Chondrocyte (in vitro differentiated cells): ENCODE measurements around the gene IL16. TPM values are rescaled to one million over a fixed set of nuclear protein-coding genes. Genes with fewer than 3 reads are reported as not detected.

Experiments used
- DNase-seq: peaks from one replicate; pipeline ENCODE4 v3.0.0; 2021; ENCODE audit warnings: mixed read lengths, low spot score
- H3K27ac Mint-ChIP-seq: one replicate; pipeline ENCODE4 v1.8.0; 2021; ENCODE audit warnings: mild to moderate bottlenecking, moderate library complexity, mixed read lengths; ENCODE audit not compliant: unreplicated experiment
- H3K27me3 Mint-ChIP-seq: 2 replicates; pipeline ENCODE4 v1.8.0; 2021; ENCODE audit warnings: low read depth, mixed read lengths
- H3K36me3 Mint-ChIP-seq: 2 replicates; pipeline ENCODE4 v1.8.0; 2021; ENCODE audit warnings: low read depth, mixed read lengths
- H3K4me1 Mint-ChIP-seq: 2 replicates; pipeline ENCODE4 v1.8.0; 2021; ENCODE audit warnings: low read depth, mild to moderate bottlenecking, mixed read lengths
- H3K4me3 Mint-ChIP-seq: one replicate; pipeline ENCODE4 v1.8.0; 2021; ENCODE audit warnings: mild to moderate bottlenecking, moderate library complexity, mixed read lengths; ENCODE audit not compliant: unreplicated experiment
- H3K9me3 Mint-ChIP-seq: 2 replicates; pipeline ENCODE4 v1.8.0; 2021; ENCODE audit warnings: low read depth, mixed read lengths
- total RNA-seq: library from RNA; stranded (reverse); gene quantifications from 3 replicates; pipeline ENCODE4 v1.2.1, GENCODE V29; 2021
- TF ChIP-seq, protein P1 (sequence below): fragments of 200-600 bp; sonication (generic); IDR thresholded peaks from 2 replicates; pipeline ENCODE4 v1.5.0; 2021; ENCODE audit warnings: antibody characterized with exemption, mild to moderate bottlenecking, moderate library complexity

The IL16 gene
- total RNA-seq, 1 donor from 2014 or later: 2.0 TPM

DNA sequence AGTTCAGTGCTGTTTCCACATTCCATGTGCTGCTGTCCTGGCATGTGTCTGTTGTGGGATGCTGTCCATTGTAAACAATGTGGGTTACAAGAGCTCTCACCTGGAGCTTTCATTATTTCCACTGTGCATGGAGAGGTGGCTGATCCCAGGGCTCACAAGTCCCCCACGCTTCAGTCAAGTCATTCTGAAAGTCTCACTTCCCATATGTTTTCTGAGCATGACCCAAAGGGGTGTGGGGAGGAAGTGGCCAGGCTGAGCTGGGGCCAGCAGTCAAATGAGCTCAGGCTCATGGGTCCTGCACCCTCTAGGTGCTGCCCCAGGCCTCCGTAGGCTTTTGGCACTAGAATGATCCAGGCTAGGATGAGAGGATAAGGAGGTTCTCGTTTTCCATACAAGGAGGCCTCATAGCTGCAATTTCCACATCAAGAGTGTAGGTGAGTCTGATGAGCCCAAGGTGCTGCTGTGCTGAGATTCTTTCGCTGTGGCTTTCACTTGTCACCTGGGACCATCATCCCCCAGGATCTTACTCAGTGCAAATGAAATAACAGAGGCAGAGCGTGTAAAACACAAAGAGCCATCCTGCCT lies 105.2 kb downstream of the IL16 start:
- H3K27me3 Mint-ChIP-seq: peaks cover 5% of the 10 kb centered on the region
- H3K4me3 Mint-ChIP-seq: no peak overlapping the region
- H3K9me3 Mint-ChIP-seq: no peaks in the 10 kb centered on the region
- peaks cover 16% of the 10 kb centered on the region for H3K4me1 Mint-ChIP-seq
- TF ChIP-seq, protein P1, sequence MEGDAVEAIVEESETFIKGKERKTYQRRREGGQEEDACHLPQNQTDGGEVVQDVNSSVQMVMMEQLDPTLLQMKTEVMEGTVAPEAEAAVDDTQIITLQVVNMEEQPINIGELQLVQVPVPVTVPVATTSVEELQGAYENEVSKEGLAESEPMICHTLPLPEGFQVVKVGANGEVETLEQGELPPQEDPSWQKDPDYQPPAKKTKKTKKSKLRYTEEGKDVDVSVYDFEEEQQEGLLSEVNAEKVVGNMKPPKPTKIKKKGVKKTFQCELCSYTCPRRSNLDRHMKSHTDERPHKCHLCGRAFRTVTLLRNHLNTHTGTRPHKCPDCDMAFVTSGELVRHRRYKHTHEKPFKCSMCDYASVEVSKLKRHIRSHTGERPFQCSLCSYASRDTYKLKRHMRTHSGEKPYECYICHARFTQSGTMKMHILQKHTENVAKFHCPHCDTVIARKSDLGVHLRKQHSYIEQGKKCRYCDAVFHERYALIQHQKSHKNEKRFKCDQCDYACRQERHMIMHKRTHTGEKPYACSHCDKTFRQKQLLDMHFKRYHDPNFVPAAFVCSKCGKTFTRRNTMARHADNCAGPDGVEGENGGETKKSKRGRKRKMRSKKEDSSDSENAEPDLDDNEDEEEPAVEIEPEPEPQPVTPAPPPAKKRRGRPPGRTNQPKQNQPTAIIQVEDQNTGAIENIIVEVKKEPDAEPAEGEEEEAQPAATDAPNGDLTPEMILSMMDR: no peak
- H3K27ac Mint-ChIP-seq: no peak overlapping the region
- peaks cover 5% of the 10 kb centered on the region for H3K36me3 Mint-ChIP-seq
- DNase-seq: no peak

DNA sequence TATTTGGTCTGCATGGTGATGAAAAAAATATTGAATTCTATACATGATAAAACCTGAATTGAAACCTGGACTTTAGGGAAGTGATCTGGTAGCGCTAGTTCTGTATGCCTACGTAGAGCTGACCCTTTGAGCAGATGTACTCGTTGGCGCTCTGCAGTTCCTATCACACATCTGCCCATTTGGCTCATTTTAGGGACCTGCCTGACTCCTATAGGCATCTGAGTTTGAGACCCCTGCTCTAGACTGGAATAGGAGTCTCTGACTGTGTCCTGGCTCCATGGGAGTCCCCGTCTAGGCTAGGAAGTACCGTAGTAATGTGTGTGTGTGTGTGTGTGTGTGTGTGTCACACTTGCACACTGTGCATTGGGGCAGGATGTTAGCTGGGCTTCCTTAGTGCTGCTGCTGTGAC lies 106.0 kb downstream of the IL16 start:
- Mint-ChIP-seq H3K9me3 (no peaks in the 10 kb centered on the region), H3K4me1 (peaks cover 8% of the 10 kb centered on the region), H3K27ac (no peak overlapping the region), H3K27me3 (peaks cover 5% of the 10 kb centered on the region), H3K4me3 (no peak overlapping the region), H3K36me3 (peaks cover 3% of the 10 kb centered on the region)
- no peak for DNase-seq
- TF ChIP-seq, protein P1: no peak

DNA sequence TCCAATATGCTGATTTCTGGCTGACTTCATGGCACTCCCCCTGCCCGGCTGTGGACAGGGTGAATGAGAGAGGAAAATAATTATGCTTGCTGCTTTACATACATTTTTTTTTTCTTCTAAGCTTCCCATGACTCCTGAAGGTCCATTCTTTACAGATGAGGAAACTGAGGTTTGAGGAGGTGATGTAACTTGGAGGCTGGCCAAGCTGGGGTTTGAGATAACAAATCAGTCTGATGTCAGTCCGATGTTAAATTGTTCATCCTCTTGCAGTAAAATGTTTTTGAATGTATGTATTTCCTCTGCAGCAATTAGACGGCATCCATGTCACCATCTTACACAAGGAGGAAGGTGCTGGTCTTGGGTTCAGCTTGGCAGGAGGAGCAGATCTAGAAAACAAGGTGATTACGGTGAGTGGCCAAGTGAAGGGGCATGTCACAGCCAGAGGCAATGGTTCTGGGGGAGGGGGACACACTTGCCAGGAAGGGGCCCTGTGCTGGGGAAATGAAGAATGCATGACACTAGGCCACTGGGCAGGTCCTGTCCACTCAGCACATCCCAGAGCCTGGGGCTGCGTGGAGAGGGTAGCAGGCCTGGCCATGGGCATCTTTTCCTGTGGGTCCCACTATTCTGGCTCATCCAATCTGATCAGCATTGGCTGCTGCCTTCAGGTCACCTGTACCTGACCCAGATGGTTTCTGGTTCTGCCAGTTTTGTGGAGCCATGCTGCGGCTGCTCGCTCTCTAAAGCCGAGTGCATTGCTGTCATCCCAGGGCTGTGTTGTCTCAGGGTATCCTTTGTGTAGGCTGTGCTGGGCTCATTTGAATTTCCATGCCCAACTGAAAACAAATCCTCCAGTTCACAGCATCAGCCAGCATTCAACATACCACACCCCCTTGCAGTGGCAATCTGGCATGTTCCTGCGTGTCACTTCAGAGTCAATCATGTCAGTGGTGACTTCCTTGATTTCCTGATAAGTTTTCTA lies 106.9 kb downstream of the IL16 start:
- H3K27me3 Mint-ChIP-seq: peaks cover 5% of the 10 kb centered on the region
- peaks cover 3% of the 10 kb centered on the region for H3K36me3 Mint-ChIP-seq
- no peaks in the 10 kb centered on the region for H3K9me3 Mint-ChIP-seq
- TF ChIP-seq, protein P1: no peak
- DNase-seq: no peak
- H3K27ac Mint-ChIP-seq: peak overlapping the region; percentile 38
- peaks cover 14% of the 10 kb centered on the region for H3K4me1 Mint-ChIP-seq
- H3K4me3 Mint-ChIP-seq: no peak overlapping the region

DNA sequence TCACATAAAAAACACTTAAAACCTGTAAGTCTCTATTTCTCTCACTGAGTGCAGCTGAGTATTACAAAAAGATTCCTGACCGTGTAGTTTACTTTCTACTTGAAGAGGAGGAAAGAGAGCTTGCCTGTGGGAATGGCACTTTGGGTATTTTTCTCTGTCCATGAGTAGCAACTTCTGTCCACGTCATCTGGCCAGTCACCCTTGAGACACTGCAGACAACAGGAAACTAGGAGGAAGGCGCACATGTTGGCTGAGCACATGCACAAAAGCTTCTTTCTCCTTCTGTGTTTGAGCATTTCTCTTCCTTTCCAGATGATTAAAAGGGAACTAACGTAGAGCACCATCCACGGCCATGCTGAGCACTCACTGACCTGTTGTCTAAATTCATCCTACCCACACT lies 107.5 kb downstream of the IL16 start:
- Mint-ChIP-seq H3K36me3 (peaks cover 3% of the 10 kb centered on the region), H3K27me3 (peaks cover 5% of the 10 kb centered on the region)
- no peak for DNase-seq

DNA sequence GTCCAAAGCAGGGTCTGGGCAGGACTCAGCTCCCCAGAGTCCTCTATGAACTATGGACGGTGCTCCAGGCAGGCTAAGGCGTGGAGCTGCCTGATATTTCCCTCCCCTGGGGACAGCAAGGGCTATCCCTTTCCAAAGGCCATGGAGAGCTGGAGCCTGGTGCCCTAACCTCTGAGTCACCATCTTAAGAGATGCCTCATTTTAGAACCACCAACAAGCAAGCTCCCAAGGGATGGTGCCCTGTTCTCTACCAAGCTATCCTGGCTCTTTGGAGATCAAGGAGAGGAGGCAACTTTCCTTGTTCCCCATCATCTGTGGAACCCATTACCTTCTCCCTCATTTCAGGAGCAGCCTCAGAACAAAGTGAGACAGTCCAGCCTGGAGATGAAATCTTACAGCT lies 111.6 kb downstream of the IL16 start:
- no peaks in the 10 kb centered on the region for H3K27me3 Mint-ChIP-seq
- no peak overlapping the region for H3K27ac Mint-ChIP-seq
- H3K36me3 Mint-ChIP-seq: peaks cover 11% of the 10 kb centered on the region
- H3K9me3 Mint-ChIP-seq: no peaks in the 10 kb centered on the region
- TF ChIP-seq, protein P1: no peak
- peaks cover 31% of the 10 kb centered on the region for H3K4me1 Mint-ChIP-seq
- no peak overlapping the region for H3K4me3 Mint-ChIP-seq
- DNase-seq: no peak

More for the DNA sequence above, 107.5 kb downstream of the IL16 start:
- no peak overlapping the region for H3K4me3 Mint-ChIP-seq
- H3K4me1 Mint-ChIP-seq: peaks cover 14% of the 10 kb centered on the region
- no peaks in the 10 kb centered on the region for H3K9me3 Mint-ChIP-seq
- peak overlapping the region; percentile 38 for H3K27ac Mint-ChIP-seq
- TF ChIP-seq, protein P1: no peak
